Peyer's patch (tissue), 4 donors: Measurements from ENCODE around the gene CARMIL1. TPM values are rescaled to one million over a fixed set of nuclear protein-coding genes. Genes with fewer than 3 reads are reported as not detected.
A peak's percentile ranks its signal among the peaks of the same experiment; 100 is the strongest.
"Not testable (repeated sequence)": the region's sequence is repeated elsewhere in the genome, so short reads cannot be mapped to it uniquely, and the experiment has no call there.

Experiments
- DNase-seq, 3 donors: peaks; one replicate each; pipeline ENCODE4 v3.0.0-alpha.2; 2017 to 2019
- H3K27ac ChIP-seq, 4 donors: fragments of 200-600 bp; sonication (generic); one replicate each; pipeline ENCODE4 v1.5.1; 2016 to 2019
- H3K27me3 ChIP-seq, 2 donors: fragments of 200-600 bp; sonication (generic); one replicate each; pipeline ENCODE4 v1.5.1; 2019
- H3K36me3 ChIP-seq, 3 donors: fragments of 200-600 bp; sonication (generic); one replicate each; pipeline ENCODE4 v1.5.1; 2016 to 2019
- H3K4me1 ChIP-seq, 4 donors: fragments of 200-600 bp; sonication (generic); one replicate each; pipeline ENCODE4 v1.5.1; 2016 to 2019
- H3K4me3 ChIP-seq, 4 donors: fragments of 200-600 bp; sonication (generic); 1 replicate in 3 of 4; 2 replicates in 1 of 4; pipeline ENCODE4 v1.5.1; 2016 to 2019; ENCODE audit warnings: mild to moderate bottlenecking in 1 of 4
- H3K9me3 ChIP-seq, 4 donors: fragments of 200-600 bp; sonication (generic); one replicate each; pipeline ENCODE4 v1.5.1; 2016 to 2019; ENCODE audit warnings: mild to moderate bottlenecking in 1 of 4
- POLR2A ChIP-seq, 2 donors: fragments of 450-650 bp; IDR thresholded peaks; one replicate each; pipeline ENCODE4 v1.5.1; 2017; ENCODE audit warnings: antibody characterized with exemption in 2 of 2, mild to moderate bottlenecking in 2 of 2, moderate library complexity in 2 of 2
- total RNA-seq, 4 donors: library from RNA; depleted of rRNA; stranded (reverse); fragments of >200 nt; gene quantifications; one replicate each; pipeline ENCODE4 v1.1.0, GENCODE V29; 2016
- TF ChIP-seq, protein P1 (sequence below), 6 experiments: fragments of 450-650 bp in 4 of 6; fragments of 200-600 bp in 2 of 6; sonication (generic) in 1 of 6; IDR thresholded peaks; one replicate each; pipeline ENCODE4 v1.5.1; 2017 to 2019; ENCODE audit warnings: antibody characterized with exemption in 6 of 6, mild to moderate bottlenecking in 3 of 6, moderate library complexity in 1 of 6

CARMIL1 gene
- total RNA-seq, 4 donors from 2014 or later = 75.1 to 107 (median 85.7) TPM

GRCh38 chr6:25296217-25296905 is 17.2 kb downstream of the CARMIL1 start:
- H3K27me3 ChIP-seq = no peaks in the 10 kb centered on the region
- TF ChIP-seq, protein P1, sequence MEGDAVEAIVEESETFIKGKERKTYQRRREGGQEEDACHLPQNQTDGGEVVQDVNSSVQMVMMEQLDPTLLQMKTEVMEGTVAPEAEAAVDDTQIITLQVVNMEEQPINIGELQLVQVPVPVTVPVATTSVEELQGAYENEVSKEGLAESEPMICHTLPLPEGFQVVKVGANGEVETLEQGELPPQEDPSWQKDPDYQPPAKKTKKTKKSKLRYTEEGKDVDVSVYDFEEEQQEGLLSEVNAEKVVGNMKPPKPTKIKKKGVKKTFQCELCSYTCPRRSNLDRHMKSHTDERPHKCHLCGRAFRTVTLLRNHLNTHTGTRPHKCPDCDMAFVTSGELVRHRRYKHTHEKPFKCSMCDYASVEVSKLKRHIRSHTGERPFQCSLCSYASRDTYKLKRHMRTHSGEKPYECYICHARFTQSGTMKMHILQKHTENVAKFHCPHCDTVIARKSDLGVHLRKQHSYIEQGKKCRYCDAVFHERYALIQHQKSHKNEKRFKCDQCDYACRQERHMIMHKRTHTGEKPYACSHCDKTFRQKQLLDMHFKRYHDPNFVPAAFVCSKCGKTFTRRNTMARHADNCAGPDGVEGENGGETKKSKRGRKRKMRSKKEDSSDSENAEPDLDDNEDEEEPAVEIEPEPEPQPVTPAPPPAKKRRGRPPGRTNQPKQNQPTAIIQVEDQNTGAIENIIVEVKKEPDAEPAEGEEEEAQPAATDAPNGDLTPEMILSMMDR (IDR thresholded peaks at IDR 0.05) = no peak
- no peak for TF ChIP-seq POLR2A (IDR thresholded peaks at IDR 0.05)
- no peak overlapping the region for H3K4me3 ChIP-seq
- peak overlapping the region in 3 of 4 donors; percentile 45 to 67 (median 55) for H3K27ac ChIP-seq
- no peak for DNase-seq
- no peaks in the 10 kb centered on the region for H3K9me3 ChIP-seq
- peaks cover 0 to 28% (median 10%) of the 10 kb centered on the region in 4 donors for H3K4me1 ChIP-seq
- H3K36me3 ChIP-seq = no peaks in the 10 kb centered on the region

DNA sequence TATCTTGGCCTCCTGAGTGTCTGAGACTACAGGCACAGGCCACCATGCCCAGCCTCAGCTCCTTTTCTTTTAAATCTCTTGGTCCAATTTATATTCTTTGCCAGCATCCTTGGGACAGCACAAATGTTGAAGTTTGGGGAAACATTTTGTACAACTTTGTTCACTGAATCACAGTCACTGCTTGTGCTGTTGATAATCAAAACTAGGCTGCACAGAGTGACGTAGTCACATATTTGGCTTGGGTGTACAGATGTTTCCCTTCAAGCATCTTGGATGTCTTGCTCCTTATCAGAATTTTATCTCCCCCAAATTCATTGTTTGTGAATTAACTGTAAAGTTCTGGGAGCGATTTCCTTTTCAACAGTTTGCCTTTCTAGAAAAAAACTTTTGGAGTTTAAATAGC is 17.9 kb downstream of the CARMIL1 start:
- H3K4me1 ChIP-seq = peaks cover 0 to 35% (median 13%) of the 10 kb centered on the region in 4 donors
- DNase-seq = no peak
- peak overlapping the region in 3 of 4 donors; percentile 45 to 67 (median 55) for H3K27ac ChIP-seq
- no peaks in the 10 kb centered on the region for H3K9me3 ChIP-seq
- no peaks in the 10 kb centered on the region for H3K27me3 ChIP-seq
- H3K4me3 ChIP-seq = no peak overlapping the region
- no peaks in the 10 kb centered on the region for H3K36me3 ChIP-seq
- TF ChIP-seq POLR2A (IDR thresholded peaks at IDR 0.05) = no peak
- TF ChIP-seq, protein P1 (IDR thresholded peaks at IDR 0.05) = no peak

- Histone ChIP-seq H3K4me1 (peaks cover 0 to 45% (median 13%) of the 10 kb centered on the region in 4 donors), H3K4me3 (no peak overlapping the region), H3K27me3 (no peaks in the 10 kb centered on the region), H3K27ac (peak overlapping the region in 2 of 4 donors; percentile 23 to 44), H3K36me3 (no peaks in the 10 kb centered on the region), H3K9me3 (no peaks in the 10 kb centered on the region)
- TF ChIP-seq, protein P1 (IDR thresholded peaks at IDR 0.05) = no peak
- TF ChIP-seq POLR2A (IDR thresholded peaks at IDR 0.05) = no peak
- no peak for DNase-seq
Measured at GRCh38 chr6:25297823-25298522, 18.8 kb downstream of the CARMIL1 start.

GRCh38 chr6:25298523-25298865 is 19.3 kb downstream of the CARMIL1 start:
- H3K27me3 ChIP-seq = not testable (repeated sequence)

DNA sequence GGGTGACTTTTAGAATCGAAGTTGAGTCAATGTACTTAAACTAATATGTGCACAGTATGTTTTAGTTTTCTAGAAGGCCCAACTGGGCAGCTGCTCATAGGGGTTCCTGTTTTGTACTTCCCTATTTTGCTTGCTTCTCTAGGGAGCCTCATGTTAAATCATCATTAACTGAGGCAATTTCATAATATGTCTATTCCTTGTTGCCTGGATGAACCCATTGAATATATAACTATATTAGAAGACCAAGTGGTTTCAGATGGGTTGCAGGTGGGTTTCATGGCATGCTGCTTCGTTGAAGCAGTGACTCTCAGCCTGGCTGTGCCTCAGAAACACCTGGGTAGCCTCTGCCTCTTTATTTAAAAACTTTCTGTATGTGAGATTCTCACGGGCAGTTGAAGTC is 22.2 kb downstream of the CARMIL1 start:
- TF ChIP-seq, protein P1 (IDR thresholded peaks at IDR 0.05) = no peak
- no peak for TF ChIP-seq POLR2A (IDR thresholded peaks at IDR 0.05)
- Histone ChIP-seq H3K4me3 (no peak overlapping the region), H3K27me3 (no peaks in the 10 kb centered on the region), H3K36me3 (no peaks in the 10 kb centered on the region), H3K9me3 (no peaks in the 10 kb centered on the region), H3K4me1 (peaks cover 0 to 49% (median 12%) of the 10 kb centered on the region in 4 donors), H3K27ac (peak overlapping the region in 1 of 4 donors; percentile 55)
- peak in 1 of 3 donors; percentile 29 for DNase-seq

More at GRCh38 chr6:25298523-25298865, 19.3 kb downstream of the CARMIL1 start:
- not testable (repeated sequence) for H3K36me3 ChIP-seq, DNase-seq, H3K9me3 ChIP-seq, H3K4me3 ChIP-seq
- H3K27ac ChIP-seq = peak overlapping the region in 1 of 4 donors; percentile 44
- peaks cover 0 to 50% (median 13%) of the 10 kb centered on the region in 4 donors for H3K4me1 ChIP-seq

DNA sequence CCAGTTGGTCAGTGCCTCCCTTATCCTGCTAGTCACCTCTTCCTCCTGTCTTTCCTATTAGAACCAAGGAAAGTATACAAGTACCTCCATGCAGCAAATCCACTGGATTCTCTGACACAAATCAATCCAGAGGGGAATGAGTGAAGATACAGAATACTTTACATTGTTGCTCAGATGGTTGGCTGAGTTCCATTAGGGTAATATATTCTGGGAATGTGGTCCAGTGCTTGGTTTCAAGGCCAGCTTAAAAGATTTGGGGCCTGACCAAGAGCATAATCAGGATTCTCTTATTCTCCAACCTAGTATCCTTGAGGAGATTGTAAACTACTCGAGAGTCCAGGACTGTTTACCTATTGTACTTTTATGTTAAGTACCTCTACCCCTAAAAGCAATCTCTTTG is 23.0 kb downstream of the CARMIL1 start:
- no peaks in the 10 kb centered on the region for H3K36me3 ChIP-seq
- TF ChIP-seq POLR2A (IDR thresholded peaks at IDR 0.05) = no peak
- TF ChIP-seq, protein P1 (IDR thresholded peaks at IDR 0.05) = no peak
- H3K27me3 ChIP-seq = no peaks in the 10 kb centered on the region
- H3K4me3 ChIP-seq = no peak overlapping the region
- H3K9me3 ChIP-seq = no peaks in the 10 kb centered on the region
- DNase-seq = no peak
- H3K4me1 ChIP-seq = peaks cover 0 to 45% (median 11%) of the 10 kb centered on the region in 4 donors
- H3K27ac ChIP-seq = peak overlapping the region in 3 of 4 donors; percentile 5 to 23 (median 6)
